Measurements from ENCODE around the gene ACBD5.

ACBD5 gene

DNA sequence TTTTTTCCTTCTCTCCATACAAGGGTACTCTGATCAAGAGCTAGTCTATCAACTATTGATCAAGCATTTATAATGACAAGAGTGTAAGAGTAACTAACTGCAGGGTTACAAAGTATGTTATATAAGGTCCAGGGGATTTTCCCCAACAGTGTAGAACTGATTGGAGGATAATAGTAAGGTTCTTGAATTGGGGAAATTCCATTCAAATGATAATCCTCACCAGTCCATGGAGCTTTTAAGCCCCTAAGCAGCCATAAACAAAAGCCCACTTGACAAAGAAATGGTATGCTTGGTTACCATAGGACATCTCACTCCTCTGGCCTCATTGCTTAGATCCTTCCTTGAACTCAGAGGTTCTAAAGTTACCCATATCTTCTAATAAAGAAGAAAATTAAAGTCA lies 94.7 kb downstream of the ACBD5 start:
- DNase-seq, result no peak

All from NCI-H446 (cell line).